Heart right ventricle (tissue), 16 donors: ENCODE results near the gene WDR49. TPM values are rescaled to one million over a fixed set of nuclear protein-coding genes. Genes with fewer than 3 reads are reported as not detected.

Experiments used
- ATAC-seq, 8 donors: fragments of 200-7000 bp; cut with Tn5 transposase; one replicate each; pipeline ENCODE4 v1.9.1; 2020; ENCODE audit warnings: mild to moderate bottlenecking in 8 of 8, moderate library complexity in 8 of 8, moderate number of reproducible peaks in 1 of 8
- DNase-seq, 2 donors: peaks; one replicate each; pipeline ENCODE4 v3.0.0-alpha.2; 2020
- H3K27ac ChIP-seq, 10 donors: fragments of 200-600 bp; sonication (generic) in 2 of 10; one replicate each; pipeline versions ENCODE4 v1.5.0 to v1.8.0; 2020 to 2022; ENCODE audit warnings: mild to moderate bottlenecking in 3 of 10
- H3K27me3 ChIP-seq, 7 donors: fragments of 200-600 bp; one replicate each; pipeline ENCODE4 v1.8.0; 2021 to 2022; ENCODE audit warnings: mild to moderate bottlenecking in 2 of 7
- H3K36me3 ChIP-seq, 9 donors: fragments of 200-600 bp; sonication (generic) in 1 of 9; one replicate each; pipeline versions ENCODE4 v1.5.0 to v1.8.0; 2020 to 2022; ENCODE audit warnings: mild to moderate bottlenecking in 2 of 9
- H3K4me1 ChIP-seq, 9 donors: fragments of 200-600 bp; sonication (generic) in 1 of 9; one replicate each; pipeline versions ENCODE4 v1.5.0 to v1.8.0; 2020 to 2022; ENCODE audit warnings: mild to moderate bottlenecking in 4 of 9
- H3K4me3 ChIP-seq, 10 donors: fragments of 200-600 bp; sonication (generic) in 2 of 10; one replicate each; pipeline versions ENCODE4 v1.5.0 to v1.8.0; 2020 to 2022; ENCODE audit warnings: mild to moderate bottlenecking in 7 of 10, moderate library complexity in 2 of 10
- H3K9me3 ChIP-seq, 11 donors: fragments of 200-600 bp in 10 of 11; sonication (generic) in 2 of 11; one replicate each; pipeline versions ENCODE4 v1.5.0 to v1.8.0; 2013 to 2022; ENCODE audit warnings: mild to moderate bottlenecking in 2 of 11, control low read depth in 1 of 11, moderate library complexity in 1 of 11
- WGBS, 2 donors: extraction: QIAGEN DNeasy Blood & Tissue Kit; methylation state at CpG; one replicate each; pipeline ENCODE4 v1.1.7; 2013; ENCODE audit warnings: inconsistent platforms in 1 of 2; 5-methylcytosine and 5-hydroxymethylcytosine counted together
- intact Hi-C, 10 donors: fragments of 100-400 bp; cut with DNase I; formaldehyde crosslinking; loops; one replicate each; pipeline versions ENCODE4 v1.11.1 to v1.14.2; 2022
- polyA plus RNA-seq, 2 donors: library from polyadenylated mRNA; stranded (reverse); fragments of 200-250 nt; gene quantifications; one replicate each; pipeline ENCODE4 v1.2.3, GENCODE V29; 2013
- total RNA-seq, 10 donors: library from RNA; stranded (reverse); fragmentation: NEBNext Ultra II Directional in 3 of 10; extraction: Animal tissue kit (Norgen Biotek cat#: 25700) in 3 of 10; gene quantifications; one replicate each; pipeline versions ENCODE4 v1.2.1 to v1.2.4, GENCODE V29; 2021 to 2023
- TF ChIP-seq, protein P1 (sequence below), 9 donors: fragments of 200-600 bp; sonication (generic) in 2 of 9; IDR thresholded peaks; one replicate each; pipeline versions ENCODE4 v1.5.0 to v1.8.0; 2021 to 2022; ENCODE audit warnings: antibody characterized with exemption in 9 of 9, mild to moderate bottlenecking in 5 of 9, moderate library complexity in 1 of 9
- donor health status: Arrhythmogenic right ventricular cardiomyopathy.
- donor health status: ischemic (EF 13 %, LVEDD 7.1; RV severe dilation, severe dysfunction).
- donor health status: healthy with polysubstance abuse.
- donor health status: DM: no; HTN: yes; CAD: no.
- donor health status: DM: no; HTN: no; CAD: no.
- donor health status: ischemic (EF 25% LVEDD 6.9; RV normal size, moderate dysfunction).
- donor health status: ischemic (EF 25% LVEDD 5.7; RV mildly dilated, moderate dysfunction).
- donor health status: healthy.
- donor health status: DM: yes; HTN: yes; CAD: no.
- donor health status: Ischemic cardiomyopathy.
- donor health status: ischemic (EF 35%, LVEDD 5.7; RV mildly dilated, moderate dysfunction).
- donor health status: nonischemic (EF 11% LVEDD 7.7; RV severe dilation, severe dysfunction).
- donor health status: DM: yes; HTN: yes; CAD: no.
- donor health status: PGD.
- donor health status: ischemic (EF 29% LVEDD 5.4; RV normal size, mild dysfunction).
- donor health status: nonischemic (EF 23%, LVEDD 6.1; RV moderate dilation, normal function).

Gene WDR49
- total and polyA plus RNA-seq, 12 donors, result 0.06 to 6.6 (median 2.1) TPM

DNA sequence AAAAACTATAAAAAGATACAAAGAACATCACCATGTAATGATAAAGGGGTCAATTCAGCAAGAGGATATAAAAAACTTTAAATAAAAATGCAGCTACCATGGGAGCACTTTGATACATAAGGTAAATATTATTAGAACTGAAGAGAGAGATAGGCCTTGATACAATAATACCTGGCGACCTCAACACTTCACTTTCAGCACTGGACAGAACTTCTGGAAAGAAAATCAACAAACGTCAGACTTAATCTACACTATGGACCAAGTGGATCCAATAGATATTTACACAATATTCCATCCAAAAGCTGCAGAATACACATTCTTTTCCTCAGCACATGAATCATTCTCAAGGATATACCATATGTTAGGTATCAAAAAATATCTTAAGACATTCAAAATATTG is 42.0 kb downstream of the WDR49 start:
- intact Hi-C loops, result no loop called here
- Histone ChIP-seq H3K36me3 (no peaks in the 10 kb centered on the region), H3K27me3 (no peaks in the 10 kb centered on the region), H3K4me1 (no peaks in the 10 kb centered on the region), H3K27ac (no peak overlapping the region), H3K4me3 (no peak overlapping the region), H3K9me3 (no peaks in the 10 kb centered on the region)
- ATAC-seq, result no peak
- TF ChIP-seq, protein P1, sequence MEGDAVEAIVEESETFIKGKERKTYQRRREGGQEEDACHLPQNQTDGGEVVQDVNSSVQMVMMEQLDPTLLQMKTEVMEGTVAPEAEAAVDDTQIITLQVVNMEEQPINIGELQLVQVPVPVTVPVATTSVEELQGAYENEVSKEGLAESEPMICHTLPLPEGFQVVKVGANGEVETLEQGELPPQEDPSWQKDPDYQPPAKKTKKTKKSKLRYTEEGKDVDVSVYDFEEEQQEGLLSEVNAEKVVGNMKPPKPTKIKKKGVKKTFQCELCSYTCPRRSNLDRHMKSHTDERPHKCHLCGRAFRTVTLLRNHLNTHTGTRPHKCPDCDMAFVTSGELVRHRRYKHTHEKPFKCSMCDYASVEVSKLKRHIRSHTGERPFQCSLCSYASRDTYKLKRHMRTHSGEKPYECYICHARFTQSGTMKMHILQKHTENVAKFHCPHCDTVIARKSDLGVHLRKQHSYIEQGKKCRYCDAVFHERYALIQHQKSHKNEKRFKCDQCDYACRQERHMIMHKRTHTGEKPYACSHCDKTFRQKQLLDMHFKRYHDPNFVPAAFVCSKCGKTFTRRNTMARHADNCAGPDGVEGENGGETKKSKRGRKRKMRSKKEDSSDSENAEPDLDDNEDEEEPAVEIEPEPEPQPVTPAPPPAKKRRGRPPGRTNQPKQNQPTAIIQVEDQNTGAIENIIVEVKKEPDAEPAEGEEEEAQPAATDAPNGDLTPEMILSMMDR (IDR thresholded peaks at IDR 0.05), result no peak
- 58 to 64% methylated on average over 2 of the region's 2 CpGs for WGBS, 2 donors
- no peak for DNase-seq

DNA sequence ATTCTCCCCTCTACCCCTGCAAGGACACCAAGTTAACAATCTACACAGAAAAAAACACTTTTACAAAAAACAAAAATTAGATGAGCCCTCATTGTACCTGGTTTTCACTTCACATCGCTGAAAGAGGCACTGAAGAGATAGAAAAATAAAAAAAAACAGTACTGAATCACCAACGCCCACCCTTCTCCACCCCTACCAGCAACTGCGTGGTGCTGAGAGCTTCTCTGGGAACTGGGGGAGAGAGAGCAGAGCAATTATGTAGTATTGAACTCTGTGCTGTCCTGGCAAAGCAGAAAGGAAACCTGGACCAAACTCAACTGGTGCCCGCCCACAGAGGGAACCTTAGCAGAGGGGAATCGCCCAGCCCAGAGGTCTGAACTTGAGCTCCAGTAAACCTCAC is 44.6 kb downstream of the WDR49 start:
- TF ChIP-seq, protein P1 (IDR thresholded peaks at IDR 0.05), result no peak
- H3K4me1 ChIP-seq, result no peaks in the 10 kb centered on the region
- intact Hi-C loops, result no loop called here
- DNase-seq, result no peak
- no peak overlapping the region for H3K4me3 ChIP-seq
- no peak overlapping the region for H3K27ac ChIP-seq
- no peaks in the 10 kb centered on the region for H3K27me3 ChIP-seq
- no peaks in the 10 kb centered on the region for H3K9me3 ChIP-seq
- WGBS, 2 donors, result 81 to 85% methylated on average over 5 of the region's 5 CpGs
- no peak for ATAC-seq
- no peaks in the 10 kb centered on the region for H3K36me3 ChIP-seq

DNA sequence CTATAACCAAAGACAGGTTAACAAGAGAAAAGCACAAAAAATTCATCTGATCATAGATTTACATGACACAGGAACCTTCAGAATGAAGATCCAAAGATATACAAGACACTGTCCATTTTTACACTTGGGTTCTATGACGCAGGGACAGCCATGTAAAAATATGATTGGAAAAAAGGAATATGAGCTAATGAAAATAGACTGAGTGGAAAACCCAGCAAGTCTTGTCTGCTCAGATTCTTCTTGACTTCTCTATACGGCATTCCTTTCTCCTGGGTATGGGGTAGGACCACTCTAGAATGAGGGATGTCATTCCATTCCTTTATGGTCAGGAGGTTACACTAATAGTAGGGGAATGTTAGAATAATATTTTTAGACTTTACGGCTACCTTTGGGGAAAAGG is 46.9 kb downstream of the WDR49 start:
- intact Hi-C loops, result no loop called here
- Histone ChIP-seq H3K36me3 (no peaks in the 10 kb centered on the region), H3K4me3 (no peak overlapping the region), H3K27me3 (no peaks in the 10 kb centered on the region), H3K27ac (no peak overlapping the region), H3K9me3 (no peaks in the 10 kb centered on the region), H3K4me1 (no peaks in the 10 kb centered on the region)
- no peak for ATAC-seq
- TF ChIP-seq, protein P1 (IDR thresholded peaks at IDR 0.05), result no peak
- DNase-seq, result no peak
- 88 to 90% methylated on average over 3 of the region's 3 CpGs for WGBS, 2 donors

DNA sequence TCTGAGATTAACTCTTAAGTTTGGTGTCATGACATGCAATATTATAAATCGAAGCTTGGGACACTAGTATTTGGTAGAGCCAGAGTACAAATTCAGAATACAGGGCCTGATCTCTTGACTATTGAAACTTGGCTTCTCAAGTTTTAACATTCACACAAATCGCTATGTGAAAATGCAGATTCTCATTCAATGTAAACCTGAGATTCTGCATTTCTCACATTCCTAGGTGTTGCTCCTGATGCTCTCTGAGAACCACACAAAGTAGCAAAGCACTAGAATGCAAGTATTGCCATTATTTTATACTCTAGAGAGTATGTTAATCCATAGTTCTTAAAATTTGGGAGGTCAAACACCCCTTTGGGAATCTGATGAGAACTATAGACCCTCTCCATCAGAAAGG is 47.9 kb downstream of the WDR49 start:
- H3K4me3 ChIP-seq, result no peak overlapping the region
- no peaks in the 10 kb centered on the region for H3K27me3 ChIP-seq
- H3K36me3 ChIP-seq, result no peaks in the 10 kb centered on the region
- DNase-seq, result no peak
- TF ChIP-seq, protein P1 (IDR thresholded peaks at IDR 0.05), result no peak
- WGBS, 2 donors, result 68 to 75% methylated on average over 2 of the region's 2 CpGs
- intact Hi-C loops, result no loop called here
- H3K4me1 ChIP-seq, result no peaks in the 10 kb centered on the region
- ATAC-seq, result no peak
- no peaks in the 10 kb centered on the region for H3K9me3 ChIP-seq
- no peak overlapping the region for H3K27ac ChIP-seq

DNA sequence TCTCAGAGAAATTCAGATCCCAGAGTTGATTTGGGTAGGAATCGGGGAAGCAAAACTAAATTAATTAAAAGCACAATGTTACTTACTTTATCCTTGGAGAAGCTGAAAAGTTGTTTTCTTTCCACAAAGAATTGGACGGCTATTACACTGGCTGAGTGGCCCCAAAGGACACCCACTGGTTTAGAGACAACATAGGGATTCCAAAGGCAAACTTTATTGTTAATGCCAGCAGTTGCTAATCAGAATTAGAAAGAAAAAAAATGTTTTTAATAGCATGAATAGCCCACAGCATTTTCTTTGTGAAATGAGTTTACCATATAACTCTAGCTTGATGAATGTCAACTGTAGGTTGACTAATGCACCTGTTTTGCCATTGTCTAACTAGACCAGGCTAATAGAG is 51.7 kb downstream of the WDR49 start:
- no peak for ATAC-seq
- DNase-seq, result no peak
- intact Hi-C loops, result no loop called here
- Histone ChIP-seq H3K4me1 (no peaks in the 10 kb centered on the region), H3K36me3 (no peaks in the 10 kb centered on the region), H3K4me3 (no peak overlapping the region), H3K9me3 (peaks cover 0 to 7% (median 0%) of the 10 kb centered on the region in 11 donors), H3K27ac (no peak overlapping the region), H3K27me3 (no peaks in the 10 kb centered on the region)
- TF ChIP-seq, protein P1 (IDR thresholded peaks at IDR 0.05), result no peak
- WGBS, 2 donors, result 64 to 71% methylated on average over 2 of the region's 2 CpGs
